CD4-positive, alpha-beta T cell treated with Interleukin-4 for 4 hours (primary cell): Measurements from ENCODE around the gene POGK.
"Not testable (repeated sequence)": the region's sequence is repeated elsewhere in the genome, so short reads cannot be mapped to it uniquely, and the experiment has no call there.

Experiments
- DNase-seq: peaks from one replicate; pipeline ENCODE4 v3.0.0-alpha.2; 2020

The POGK gene

DNA sequence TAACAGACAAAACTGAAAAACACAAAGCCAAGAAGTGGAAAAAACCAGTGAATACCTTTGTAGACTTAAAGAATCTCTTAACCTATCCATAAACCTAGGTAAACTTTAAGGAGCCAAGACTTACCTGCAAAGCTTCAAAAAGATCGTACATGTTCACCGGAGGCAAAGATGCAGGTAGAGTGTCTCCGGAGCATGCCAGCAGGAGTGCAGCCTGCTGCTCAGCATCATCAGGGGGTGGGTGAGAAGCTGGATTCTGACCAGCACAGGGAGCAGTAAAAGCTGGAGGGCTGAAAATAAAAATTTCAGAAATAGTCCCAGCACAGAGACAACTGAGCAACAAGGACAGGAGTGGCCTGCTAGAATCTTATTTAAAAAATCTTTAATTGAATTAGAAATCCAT lies 18.7 kb downstream of the POGK start:
- no peak for DNase-seq

DNA sequence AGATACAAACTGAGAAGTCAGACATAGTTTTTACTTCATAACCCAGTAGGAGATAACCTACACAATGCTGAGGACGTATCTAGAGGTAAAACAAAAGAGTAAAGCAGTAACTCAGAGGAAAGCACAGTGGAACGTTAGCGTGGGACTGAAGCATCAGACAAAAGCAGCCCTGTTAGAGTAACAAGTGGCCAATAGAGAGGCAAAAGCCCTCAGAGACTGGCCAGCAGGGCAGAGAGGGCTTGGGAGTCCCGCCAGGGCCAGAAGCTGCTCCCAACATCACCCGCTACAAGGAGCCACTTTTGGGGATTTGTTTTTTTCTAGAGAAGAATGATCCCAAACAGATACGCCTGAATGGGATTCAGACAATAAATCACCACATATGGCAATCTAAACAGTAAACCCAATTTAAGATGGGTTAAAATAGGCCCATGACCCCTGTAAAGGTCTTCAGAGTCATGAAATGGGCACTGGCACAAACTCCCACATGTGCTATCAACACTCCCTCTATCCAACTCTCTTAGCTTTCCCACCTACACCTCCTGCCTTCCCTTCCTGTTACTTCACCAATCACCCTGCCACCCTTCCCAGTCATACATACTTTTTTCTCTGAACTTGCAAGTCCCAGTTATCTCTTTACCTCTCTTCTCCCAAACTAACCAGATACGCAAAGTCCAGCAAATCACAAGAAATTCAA lies 19.6 kb downstream of the POGK start:
- no peak for DNase-seq

DNA sequence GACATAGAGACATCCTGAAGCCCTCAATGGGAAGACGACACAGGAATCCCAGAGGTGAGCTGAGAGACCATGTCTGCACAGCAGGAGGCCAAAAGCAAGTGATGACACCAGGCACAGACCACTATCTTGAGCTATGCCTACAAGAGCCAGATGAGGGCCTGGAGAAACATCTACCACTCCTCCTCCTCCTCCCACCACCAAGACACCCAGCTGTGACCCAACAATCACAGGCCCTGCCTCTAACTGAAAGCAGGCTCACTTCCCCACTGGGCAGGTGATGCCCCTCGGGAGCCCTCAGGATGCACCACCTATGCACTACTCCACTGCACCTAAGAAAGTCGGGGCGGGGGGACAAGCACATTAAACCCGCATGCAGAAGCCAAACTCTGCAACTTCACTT lies 20.3 kb downstream of the POGK start:
- no peak for DNase-seq

GRCh38 chr1:166865926-166866325 lies 26.7 kb downstream of the POGK start:
- DNase-seq: no peak

DNA sequence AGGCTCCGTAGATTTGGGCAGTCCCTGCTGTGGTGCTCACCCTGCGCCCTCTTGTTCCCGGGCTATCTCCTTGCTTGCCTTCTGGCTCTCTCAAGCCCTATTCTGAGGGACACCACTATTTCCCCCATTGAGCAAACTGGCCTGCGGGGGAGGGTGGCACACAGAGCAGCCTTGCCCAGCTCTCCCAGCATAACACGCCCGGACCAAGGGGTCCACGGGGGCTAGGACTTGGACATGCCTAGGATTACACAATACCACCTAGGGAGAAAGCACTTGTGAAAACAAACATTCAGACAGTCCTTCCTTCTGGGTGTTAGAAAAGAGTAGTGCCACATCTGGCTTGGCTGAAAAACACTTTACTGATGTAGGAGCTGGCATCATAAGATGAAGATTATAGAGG lies 29.4 kb downstream of the POGK start:
- DNase-seq: no peak

- no peak for DNase-seq
Measured at GRCh38 chr1:166869318-166870099, 30.2 kb downstream of the POGK start.

DNA sequence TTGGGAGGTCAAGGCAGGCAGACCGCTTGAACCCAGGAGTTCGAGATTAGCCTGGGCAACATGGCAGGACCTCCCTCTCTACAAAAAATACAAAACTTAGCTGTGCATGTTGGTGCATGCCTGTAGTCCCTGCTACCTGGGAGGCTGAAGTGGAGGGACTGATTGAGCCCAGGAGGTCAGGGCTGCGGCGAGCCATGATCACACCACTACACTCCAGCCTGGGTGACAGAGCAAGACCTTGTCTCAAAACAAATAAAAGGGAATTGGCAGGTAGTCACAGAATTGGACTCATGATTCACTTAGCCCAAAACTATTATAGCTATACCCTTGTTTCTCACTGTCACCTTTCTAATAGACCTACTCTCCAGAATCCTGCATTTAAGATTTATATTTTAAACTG lies 31.3 kb downstream of the POGK start:
- DNase-seq: no peak

GRCh38 chr1:166874464-166874863 lies 35.2 kb downstream of the POGK start:
- no peak for DNase-seq

DNA sequence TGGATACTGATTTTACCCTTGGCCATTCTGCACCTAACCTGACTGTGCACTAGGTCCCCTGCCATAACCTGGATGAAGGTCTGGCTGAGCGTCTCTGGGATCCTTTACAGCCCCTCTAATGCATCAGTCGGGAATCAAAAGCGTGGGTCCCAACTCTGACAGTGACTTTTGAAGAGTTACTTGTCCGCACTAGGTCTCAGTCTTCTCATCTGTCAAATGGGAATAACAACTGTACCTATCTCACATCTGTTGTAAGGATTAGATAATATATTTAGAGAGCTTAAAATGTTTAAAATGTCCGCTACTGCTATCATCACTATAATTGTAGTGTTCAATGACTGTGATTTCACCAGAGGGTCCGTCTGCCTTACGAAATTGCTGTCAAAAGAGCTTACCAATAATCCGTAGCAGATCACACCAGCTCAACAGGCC lies 36.0 kb downstream of the POGK start:
- no peak for DNase-seq

DNA sequence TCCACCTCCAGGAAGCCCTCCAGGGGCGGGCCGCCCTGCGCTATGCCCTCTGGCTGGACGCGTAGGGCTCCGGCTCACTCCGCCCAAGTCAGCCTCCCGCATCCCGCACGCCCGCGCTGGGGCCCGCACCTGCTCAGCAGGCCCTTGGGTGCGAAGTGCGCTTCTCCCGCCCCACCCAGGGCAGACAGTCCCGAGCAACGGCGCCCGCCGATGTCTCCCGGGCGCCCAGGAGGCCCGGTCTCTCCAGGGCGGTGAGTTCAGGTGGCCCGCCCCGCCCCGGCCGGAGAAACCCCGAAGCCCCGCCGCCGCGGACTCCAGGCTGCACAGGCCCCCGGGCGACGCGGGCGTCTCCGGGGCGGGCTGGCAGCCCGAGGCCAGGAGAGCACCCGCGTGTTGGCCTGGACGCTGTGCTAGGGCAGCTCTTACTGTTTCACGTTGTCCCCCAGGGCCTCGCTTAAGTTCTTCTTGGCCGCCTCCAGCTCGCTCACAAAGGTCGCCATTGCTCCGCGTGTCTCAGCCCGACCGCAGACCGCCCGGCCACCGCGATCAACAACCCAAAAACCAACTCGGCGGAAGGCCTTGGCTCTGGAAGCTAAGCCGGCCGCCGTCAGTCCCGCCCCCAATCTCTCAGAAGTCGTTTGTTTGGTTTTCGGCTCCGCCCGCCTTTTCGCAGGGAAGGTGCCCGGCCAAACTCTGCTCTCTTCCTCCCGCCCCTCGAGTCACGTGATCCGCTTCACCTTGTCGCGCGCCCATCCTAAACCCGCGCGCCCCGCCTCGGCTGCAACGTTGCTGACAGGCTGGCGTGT lies 36.7 kb downstream of the POGK start, which contains the start of gene TADA1:
Gene TADA1 (minus strand): TSS at position 531 of the 806 bp plus-strand sequence. CDS start 31 bp downstream, at position 500.
- DNase-seq: peak; percentile 98

DNA sequence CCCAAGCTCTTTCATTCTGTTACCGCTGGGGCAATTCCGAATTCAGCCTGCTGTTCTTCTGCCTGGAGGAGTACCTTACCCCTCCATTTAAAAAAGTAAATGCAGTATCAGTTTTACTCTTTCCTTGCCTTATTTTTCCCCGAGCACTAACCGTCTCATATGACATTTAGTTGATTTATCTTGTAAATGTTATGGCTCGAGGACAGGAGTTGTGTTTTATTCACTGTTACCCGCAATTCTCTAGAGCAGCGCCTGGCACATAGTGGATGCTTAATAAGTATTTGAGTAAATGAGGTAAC lies 37.2 kb downstream of the POGK start:
- DNase-seq: no peak

GRCh38 chr1:166878173-166878917 lies 39.1 kb downstream of the POGK start:
- DNase-seq: not testable (repeated sequence)

DNA sequence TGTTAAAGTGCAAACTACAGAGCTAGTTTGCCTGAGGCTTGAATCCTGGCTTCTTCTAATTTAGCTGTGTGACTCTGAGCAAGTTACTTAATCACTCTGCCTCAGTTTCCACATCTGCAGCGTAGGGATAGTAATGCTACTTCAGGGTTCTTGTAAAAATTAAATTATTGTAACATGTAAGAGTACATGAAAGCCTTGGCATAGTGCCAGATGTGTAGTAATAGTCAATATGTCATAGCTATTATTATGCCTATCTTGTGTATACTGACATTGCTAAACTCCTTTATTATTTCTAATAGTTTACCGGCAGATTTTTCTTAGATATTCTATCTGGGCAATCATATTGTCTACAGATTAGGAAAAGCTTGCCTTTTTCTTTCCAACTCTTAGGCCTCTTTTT lies 43.6 kb downstream of the POGK start:
- no peak for DNase-seq

- DNase-seq: no peak
Measured at GRCh38 chr1:166884040-166884642, 44.9 kb downstream of the POGK start.

DNA sequence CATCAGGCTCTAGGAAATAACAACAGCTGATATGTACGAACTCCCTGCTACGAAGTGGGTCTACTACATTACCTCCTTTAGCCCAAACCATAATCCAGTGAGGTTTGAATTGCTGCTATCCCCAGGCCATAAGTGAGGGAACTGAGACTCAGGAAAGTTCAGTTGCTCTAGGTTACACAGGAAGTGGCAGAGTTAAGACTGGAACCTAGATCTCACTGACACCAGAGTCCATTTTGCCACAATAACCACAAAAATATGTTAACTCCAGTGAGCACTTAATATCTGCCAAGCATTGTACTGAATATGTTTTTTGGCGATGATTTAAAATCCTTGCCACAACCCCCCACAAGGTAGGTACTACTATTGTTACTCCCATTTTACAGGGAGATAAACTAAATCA lies 45.7 kb downstream of the POGK start:
- no peak for DNase-seq

- no peak for DNase-seq
Measured at GRCh38 chr1:166888373-166889111, 49.3 kb downstream of the POGK start.

- DNase-seq: no peak
Measured at GRCh38 chr1:166889776-166890175, 50.5 kb downstream of the POGK start.

GRCh38 chr1:166895766-166896165 lies 56.5 kb downstream of the POGK start:
- no peak for DNase-seq

GRCh38 chr1:166899769-166900168 lies 60.5 kb downstream of the POGK start:
- no peak for DNase-seq

DNA sequence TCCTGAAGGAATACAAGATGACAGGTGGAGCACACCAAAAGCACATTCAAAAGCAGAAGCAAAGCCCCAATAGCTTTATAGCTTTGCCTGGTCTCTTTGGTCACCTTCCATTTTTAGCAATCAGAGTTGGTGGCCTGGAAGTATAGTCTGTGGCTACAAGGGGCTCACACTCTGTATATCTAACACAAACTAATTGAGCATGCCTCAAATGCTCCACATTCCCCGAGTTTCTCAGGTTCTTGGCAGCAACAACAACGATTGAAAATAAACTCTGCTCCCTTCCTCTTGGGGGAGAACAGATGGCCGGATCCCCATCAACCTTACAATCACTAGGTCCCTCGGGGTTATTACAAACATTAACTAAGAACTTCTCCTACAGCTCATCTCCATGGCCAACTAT lies 61.7 kb downstream of the POGK start:
- no peak for DNase-seq

DNA sequence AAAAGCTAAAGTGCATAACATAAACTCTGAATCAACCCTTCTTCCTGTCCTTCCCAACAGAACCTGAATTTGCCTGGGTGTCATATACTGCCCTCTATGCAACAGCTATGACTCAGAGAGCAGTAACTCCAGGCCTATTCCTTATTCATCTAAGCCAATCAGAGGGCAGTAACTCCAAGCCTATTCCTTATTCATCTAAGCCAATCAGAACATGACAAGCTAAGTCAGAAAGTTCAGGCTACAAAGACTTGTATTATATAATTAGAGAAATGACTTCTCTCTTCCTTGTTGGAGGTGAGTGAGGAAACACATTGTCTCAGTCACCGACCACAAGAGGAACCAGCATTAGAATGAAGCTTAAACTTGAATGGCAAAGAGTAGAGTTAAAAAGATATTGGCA lies 63.0 kb downstream of the POGK start:
- peak; percentile 10 for DNase-seq

DNA sequence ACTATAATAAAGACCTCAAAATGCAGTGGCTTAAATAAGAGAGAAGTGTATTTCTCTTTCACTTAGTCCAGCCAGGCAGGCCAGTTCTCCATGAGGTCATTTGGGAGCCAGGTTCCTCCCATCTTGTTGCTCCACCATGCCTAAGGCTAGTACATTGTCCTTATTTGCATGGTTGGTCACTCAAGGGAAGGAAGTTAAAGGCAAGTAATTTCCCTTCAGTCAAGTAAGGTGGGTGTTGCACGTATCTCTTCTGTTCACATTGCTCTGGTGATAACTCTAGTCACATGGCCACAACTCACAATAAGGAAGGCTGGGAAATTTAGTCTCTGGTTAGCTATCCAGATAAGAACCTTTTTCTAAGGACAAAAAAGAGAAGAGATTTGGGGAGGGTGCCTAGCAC lies 64.0 kb downstream of the POGK start:
- DNase-seq: no peak
